Gastroesophageal sphincter (tissue), 4 donors: ENCODE results near the gene DGKE. TPM values are rescaled to one million over a fixed set of nuclear protein-coding genes. Genes with fewer than 3 reads are reported as not detected.

Experiments used
- ATAC-seq: fragments of 150-250 bp; one replicate; pipeline ENCODE4 v1.9.1; 2016; ENCODE audit warnings: mild to moderate bottlenecking, moderate library complexity
- H3K27ac ChIP-seq, 4 donors: fragments of 200-600 bp; sonication (generic) in 3 of 4; 1 replicate in 3 of 4; 2 replicates in 1 of 4; pipeline ENCODE4 v1.5.1; 2016 to 2019
- H3K27me3 ChIP-seq: fragments of 200-600 bp; sonication (generic); one replicate; pipeline ENCODE4 v1.5.1; 2019
- H3K36me3 ChIP-seq, 2 donors: fragments of 200-600 bp; sonication (generic); one replicate each; pipeline ENCODE4 v1.5.1; 2019; ENCODE audit warnings: control low read depth in 1 of 2
- H3K4me1 ChIP-seq, 3 donors: fragments of 200-600 bp; sonication (generic); 1 replicate in 2 of 3; 2 replicates in 1 of 3; pipeline ENCODE4 v1.5.1; 2016 to 2019; ENCODE audit warnings: control low read depth in 2 of 3
- H3K4me3 ChIP-seq, 2 donors: fragments of 200-600 bp; sonication (generic); one replicate each; pipeline ENCODE4 v1.5.1; 2019; ENCODE audit warnings: mild to moderate bottlenecking in 1 of 2, moderate library complexity in 1 of 2
- H3K9me3 ChIP-seq, 3 donors: fragments of 200-600 bp; sonication (generic); one replicate each; pipeline ENCODE4 v1.5.1; 2017 to 2019; ENCODE audit warnings: control low read depth in 2 of 3
- EP300 ChIP-seq: sonication (generic); formaldehyde crosslinking; IDR thresholded peaks from one replicate; pipeline ENCODE4 v1.6.1; 2017; ENCODE audit warnings: antibody characterized with exemption, mild to moderate bottlenecking
- POLR2A ChIP-seq, 2 donors: fragments of 450-650 bp; IDR thresholded peaks; one replicate each; pipeline ENCODE4 v1.6.1; 2017; ENCODE audit warnings: antibody characterized with exemption in 2 of 2, mild to moderate bottlenecking in 2 of 2, moderate library complexity in 1 of 2
- POLR2AphosphoS5 ChIP-seq: sonication (generic); formaldehyde crosslinking; IDR thresholded peaks from one replicate; pipeline ENCODE4 v1.6.1; 2017; ENCODE audit warnings: antibody characterized with exemption
- WGBS, 2 donors: methylation state at CpG; one replicate each; pipeline ENCODE4 v1.1.5; 2018; ENCODE audit warnings: low coverage in 1 of 2; 5-methylcytosine and 5-hydroxymethylcytosine counted together
- total RNA-seq, 4 donors: library from RNA; depleted of rRNA; stranded (reverse); fragments of >200 nt; gene quantifications; one replicate each; pipeline ENCODE4 v1.1.0, GENCODE V29; 2016
- TF ChIP-seq, protein P1 (sequence below), 4 experiments: fragments of 200-600 bp in 2 of 4; fragments of 450-650 bp in 2 of 4; sonication (generic) in 1 of 4; IDR thresholded peaks; one replicate each; pipeline ENCODE4 v1.5.1; 2017 to 2019; ENCODE audit warnings: antibody characterized with exemption in 4 of 4, mild to moderate bottlenecking in 2 of 4, moderate library complexity in 2 of 4

The DGKE gene
- total RNA-seq, 4 donors from 2014 or later = 8.4 to 12.5 (median 9.7) TPM

DNA sequence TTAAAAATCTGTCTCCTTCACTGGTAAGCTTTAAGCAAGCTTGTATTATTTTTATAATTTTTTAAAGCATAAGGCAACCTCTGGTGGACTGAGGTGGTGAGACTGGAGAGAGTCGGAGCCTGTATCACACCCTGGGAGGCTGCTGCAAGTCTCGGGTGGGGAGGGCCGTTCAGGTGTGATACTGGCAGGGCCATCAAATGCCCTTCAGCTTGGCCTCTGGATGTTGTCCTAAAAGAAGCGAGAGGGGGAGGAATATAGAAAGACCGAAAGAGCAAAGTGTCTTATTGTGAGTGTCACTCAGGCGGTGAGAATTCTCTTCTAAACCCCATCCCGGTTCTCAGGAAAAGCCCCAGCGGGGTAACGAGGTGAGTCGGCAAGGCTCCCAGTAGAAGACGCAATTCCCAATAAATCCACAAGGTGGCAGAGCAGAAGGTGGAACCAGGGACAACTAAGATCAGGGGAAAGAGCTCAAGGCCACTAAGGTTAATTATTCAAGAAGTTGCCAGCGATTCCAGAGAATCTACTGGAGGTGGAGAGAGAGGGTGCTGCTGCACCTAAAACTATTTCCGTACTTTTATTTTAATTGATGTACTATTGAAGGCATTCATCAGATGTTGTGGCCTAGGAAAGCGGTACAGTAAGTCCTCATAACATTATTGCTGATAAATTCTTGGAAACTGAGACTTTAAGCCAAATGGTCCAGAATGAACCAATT lies 14.4 kb upstream of the DGKE start:
- Histone ChIP-seq H3K27me3 (no peaks in the 10 kb centered on the region), H3K4me3 (no peak overlapping the region), H3K36me3 (peaks cover 0 to 2% of the 10 kb centered on the region in 2 donors), H3K9me3 (no peaks in the 10 kb centered on the region), H3K4me1 (peaks cover 0 to 12% (median 4%) of the 10 kb centered on the region in 3 donors), H3K27ac (no peak overlapping the region)
- WGBS, 2 donors = 18 to 22% methylated on average over 6 to 13 of the region's 14 CpGs
- TF ChIP-seq EP300 (no peak), POLR2AphosphoS5 (no peak), POLR2A (IDR thresholded peaks at IDR 0.05) (no peak)
- TF ChIP-seq, protein P1, sequence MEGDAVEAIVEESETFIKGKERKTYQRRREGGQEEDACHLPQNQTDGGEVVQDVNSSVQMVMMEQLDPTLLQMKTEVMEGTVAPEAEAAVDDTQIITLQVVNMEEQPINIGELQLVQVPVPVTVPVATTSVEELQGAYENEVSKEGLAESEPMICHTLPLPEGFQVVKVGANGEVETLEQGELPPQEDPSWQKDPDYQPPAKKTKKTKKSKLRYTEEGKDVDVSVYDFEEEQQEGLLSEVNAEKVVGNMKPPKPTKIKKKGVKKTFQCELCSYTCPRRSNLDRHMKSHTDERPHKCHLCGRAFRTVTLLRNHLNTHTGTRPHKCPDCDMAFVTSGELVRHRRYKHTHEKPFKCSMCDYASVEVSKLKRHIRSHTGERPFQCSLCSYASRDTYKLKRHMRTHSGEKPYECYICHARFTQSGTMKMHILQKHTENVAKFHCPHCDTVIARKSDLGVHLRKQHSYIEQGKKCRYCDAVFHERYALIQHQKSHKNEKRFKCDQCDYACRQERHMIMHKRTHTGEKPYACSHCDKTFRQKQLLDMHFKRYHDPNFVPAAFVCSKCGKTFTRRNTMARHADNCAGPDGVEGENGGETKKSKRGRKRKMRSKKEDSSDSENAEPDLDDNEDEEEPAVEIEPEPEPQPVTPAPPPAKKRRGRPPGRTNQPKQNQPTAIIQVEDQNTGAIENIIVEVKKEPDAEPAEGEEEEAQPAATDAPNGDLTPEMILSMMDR (IDR thresholded peaks at IDR 0.05) = peak; percentile 80 to 91 (median 85)
- ATAC-seq = peak; percentile 61

DNA sequence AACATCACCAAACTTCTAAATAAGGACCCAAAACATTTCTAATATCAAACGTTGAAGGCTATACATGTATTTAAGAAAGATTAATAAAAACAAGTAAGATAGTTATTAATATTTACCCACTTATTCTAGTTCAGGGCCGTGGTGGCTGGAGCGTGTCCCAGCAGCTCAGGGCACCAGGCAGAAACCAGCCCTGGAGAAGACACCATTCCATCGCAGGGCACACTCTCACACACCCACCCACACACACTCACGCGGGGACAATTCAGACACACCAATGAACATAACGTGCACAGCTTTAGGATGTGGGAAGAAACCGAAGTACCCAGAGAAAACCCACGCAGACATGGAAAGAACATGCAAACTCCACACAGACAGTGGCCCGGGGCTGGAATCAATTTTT lies 13.7 kb upstream of the DGKE start:
- Histone ChIP-seq H3K9me3 (no peaks in the 10 kb centered on the region), H3K36me3 (peaks cover 0 to 3% of the 10 kb centered on the region in 2 donors), H3K4me3 (no peak overlapping the region), H3K4me1 (peaks cover 0 to 12% (median 4%) of the 10 kb centered on the region in 3 donors), H3K27ac (no peak overlapping the region), H3K27me3 (no peaks in the 10 kb centered on the region)
- ATAC-seq = no peak
- WGBS, 2 donors = 78 to 88% methylated on average over 10 of the region's 10 CpGs
- TF ChIP-seq EP300 = no peak
- TF ChIP-seq POLR2AphosphoS5 = no peak
- TF ChIP-seq POLR2A (IDR thresholded peaks at IDR 0.05) = no peak
- TF ChIP-seq, protein P1 (IDR thresholded peaks at IDR 0.05) = no peak

DNA sequence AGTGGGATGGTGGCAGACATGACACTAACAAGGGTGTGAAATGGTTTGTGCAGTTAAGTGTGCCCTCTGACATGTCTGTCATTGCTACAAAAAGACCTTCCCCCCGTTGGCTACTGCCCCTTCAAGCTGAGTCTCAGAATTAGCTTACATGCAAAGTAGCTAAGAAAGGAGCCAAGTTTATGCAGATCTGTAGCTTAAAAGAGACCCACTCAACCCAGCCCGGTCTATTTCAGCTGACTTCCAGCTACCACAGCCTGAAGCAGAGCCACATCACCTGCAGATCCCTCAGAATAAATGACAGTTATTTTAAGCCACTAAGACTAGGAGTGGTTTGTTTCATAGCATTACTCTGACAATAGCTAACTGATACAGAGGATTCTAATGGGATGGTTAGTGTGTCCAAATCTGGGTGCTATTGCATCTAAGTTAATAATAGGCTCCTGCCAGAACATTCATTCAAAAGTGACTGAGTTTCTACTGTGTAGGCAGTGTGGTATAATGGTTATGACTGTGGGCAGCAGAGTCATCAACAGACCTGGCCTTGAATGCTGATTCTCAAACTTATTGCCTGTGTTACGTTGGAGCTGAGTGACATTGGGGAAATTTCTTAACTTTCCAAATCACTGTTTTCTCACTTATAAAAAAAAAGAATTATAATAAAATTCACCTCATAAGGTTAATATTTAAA lies 12.0 kb upstream of the DGKE start:
- no peaks in the 10 kb centered on the region for H3K9me3 ChIP-seq
- H3K36me3 ChIP-seq = peaks cover 0 to 3% of the 10 kb centered on the region in 2 donors
- H3K4me1 ChIP-seq = peaks cover 0 to 12% (median 4%) of the 10 kb centered on the region in 3 donors
- 86% methylated on average over 2 to 3 of the region's 3 CpGs for WGBS, 2 donors
- ATAC-seq = no peak
- TF ChIP-seq POLR2AphosphoS5 (no peak), EP300 (no peak), POLR2A (IDR thresholded peaks at IDR 0.05) (no peak)
- TF ChIP-seq, protein P1 (IDR thresholded peaks at IDR 0.05) = no peak
- H3K27ac ChIP-seq = no peak overlapping the region
- H3K27me3 ChIP-seq = no peaks in the 10 kb centered on the region
- no peak overlapping the region for H3K4me3 ChIP-seq

DNA sequence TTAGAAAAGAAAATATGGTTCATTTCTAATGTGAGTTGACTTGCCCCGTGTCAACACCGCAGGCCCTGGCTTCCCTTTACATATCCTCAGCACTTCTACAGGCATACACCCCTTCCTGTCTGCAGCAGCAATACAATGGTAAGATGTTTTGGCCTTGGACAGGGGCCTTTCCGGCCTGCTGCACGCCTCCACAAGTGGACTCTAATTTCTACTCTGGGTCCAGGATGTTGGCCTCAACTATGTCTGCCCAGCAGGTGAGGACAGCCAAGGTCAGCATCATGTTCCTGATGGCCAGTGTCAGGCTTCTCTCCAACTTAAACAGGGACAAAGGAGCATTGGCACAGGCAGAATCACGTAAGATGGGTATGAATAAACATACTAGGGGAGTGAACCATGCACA lies 11.2 kb upstream of the DGKE start:
- no peaks in the 10 kb centered on the region for H3K9me3 ChIP-seq
- no peak overlapping the region for H3K27ac ChIP-seq
- TF ChIP-seq POLR2AphosphoS5 (no peak), EP300 (no peak), POLR2A (IDR thresholded peaks at IDR 0.05) (no peak)
- TF ChIP-seq, protein P1 (IDR thresholded peaks at IDR 0.05) = no peak
- ATAC-seq = no peak
- H3K27me3 ChIP-seq = no peaks in the 10 kb centered on the region
- peaks cover 0 to 7% of the 10 kb centered on the region in 2 donors for H3K36me3 ChIP-seq
- WGBS, 2 donors = 64 to 68% methylated on average over 5 of the region's 5 CpGs
- H3K4me3 ChIP-seq = no peak overlapping the region
- H3K4me1 ChIP-seq = peaks cover 0 to 12% (median 4%) of the 10 kb centered on the region in 3 donors
